Measurements from ENCODE around the gene DUSP8.
A peak's percentile ranks its signal among the peaks of the same experiment; 100 is the strongest.

DUSP8 gene

DNA sequence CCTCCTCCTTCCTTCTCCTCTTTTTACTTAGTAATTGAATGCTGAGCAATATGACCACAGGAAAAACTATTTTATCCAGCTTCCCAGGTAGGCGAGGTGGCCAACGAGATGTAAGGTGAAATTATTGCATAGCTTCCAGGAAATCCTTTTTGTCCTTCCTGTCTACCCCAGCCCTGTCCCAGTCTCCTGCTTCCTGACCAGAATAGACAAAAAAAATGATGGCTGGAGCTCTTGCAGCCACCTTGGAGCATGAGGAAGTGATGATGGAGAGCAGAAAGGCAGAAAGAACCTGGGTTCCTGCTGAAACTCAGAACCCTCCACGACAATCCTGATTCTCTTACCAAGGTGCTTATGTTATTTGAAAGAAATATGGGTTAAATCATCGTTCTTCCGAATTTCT lies 33.9 kb downstream of the DUSP8 start:
- H3K27ac Mint-ChIP-seq (ENCODE audit: low read depth) = no peak overlapping the region
- DNase-seq (ENCODE audit: low spot score in 2 of 2) (no peak), ATAC-seq (replicated peaks; ENCODE audit: extremely low read depth, poor library complexity, severe bottlenecking) (no peak)
- no peaks in the 10 kb centered on the region for H3K9me3 Mint-ChIP-seq
- H3K27me3 Mint-ChIP-seq = no peaks in the 10 kb centered on the region
- H3K4me3 Mint-ChIP-seq = no peak overlapping the region
- peaks cover 9% of the 10 kb centered on the region for H3K36me3 Mint-ChIP-seq (ENCODE audit: insufficient read depth)
- H3K4me1 Mint-ChIP-seq = peaks cover 22% of the 10 kb centered on the region

DNA sequence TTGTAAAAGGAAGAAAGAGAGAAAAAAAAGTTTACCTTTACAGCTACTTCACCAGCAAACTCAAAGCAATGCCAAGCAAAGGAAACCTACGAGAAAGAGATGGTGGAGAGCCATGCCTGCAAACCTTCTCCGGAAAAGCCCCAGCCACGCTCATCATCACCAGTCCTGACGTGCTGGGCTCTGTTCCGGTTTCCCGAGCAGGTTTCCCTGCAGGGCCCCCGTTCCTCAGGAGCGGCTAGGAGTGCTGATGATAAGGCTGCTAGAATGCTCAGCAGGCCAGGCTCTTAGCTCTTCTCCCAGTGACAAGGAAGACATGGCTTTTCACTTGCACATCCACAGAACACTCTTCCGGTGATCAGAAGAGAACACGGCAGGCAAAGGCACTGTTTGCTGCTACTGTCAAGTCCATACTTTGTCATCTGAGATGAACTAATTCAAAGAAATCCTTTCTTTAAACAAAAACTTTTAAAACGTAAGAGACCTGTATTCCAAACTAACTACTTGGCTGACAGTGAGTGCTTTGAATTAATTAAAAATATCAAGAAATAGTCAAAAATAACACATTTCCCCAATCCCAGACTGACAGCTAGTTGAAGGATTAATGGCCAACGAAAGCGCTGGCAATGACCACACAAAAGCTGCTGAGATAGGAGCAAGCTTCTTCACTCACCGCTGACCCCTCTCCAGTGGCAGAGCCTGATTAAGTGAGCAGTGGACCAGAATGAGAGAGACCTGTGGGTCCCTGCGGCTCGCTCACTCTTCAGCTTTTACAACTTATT lies 35.8 kb downstream of the DUSP8 start:
- Mint-ChIP-seq H3K9me3 (no peaks in the 10 kb centered on the region), H3K4me1 (peaks cover 31% of the 10 kb centered on the region), H3K4me3 (peak overlapping the region; percentile 7), H3K27me3 (no peaks in the 10 kb centered on the region), H3K36me3 (ENCODE audit: insufficient read depth) (peaks cover 16% of the 10 kb centered on the region), H3K27ac (ENCODE audit: low read depth) (peak overlapping the region; percentile 65)
- ATAC-seq (replicated peaks; ENCODE audit: extremely low read depth, poor library complexity, severe bottlenecking) (no peak), DNase-seq (ENCODE audit: low spot score in 2 of 2) (no peak)

DNA sequence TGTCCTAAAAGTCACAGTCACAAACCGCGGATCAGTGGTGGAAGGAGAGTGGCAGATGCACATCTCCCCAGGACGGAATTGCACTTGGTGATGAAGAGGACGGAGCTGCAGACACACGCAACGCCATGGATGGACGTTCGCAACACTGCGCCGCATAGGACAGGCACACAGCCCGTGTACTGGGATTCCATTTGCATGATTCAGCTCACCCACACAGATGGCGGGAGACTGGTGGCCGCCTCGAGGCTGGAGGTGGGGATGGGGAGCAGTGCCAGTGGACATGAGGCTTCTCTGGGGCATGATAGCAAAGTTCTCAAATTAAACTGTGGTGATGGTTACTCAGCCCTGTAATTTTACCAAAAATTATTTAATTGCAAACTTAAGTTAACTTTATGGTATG lies 37.4 kb downstream of the DUSP8 start:
- ATAC-seq (replicated peaks; ENCODE audit: extremely low read depth, poor library complexity, severe bottlenecking) (no peak), DNase-seq (ENCODE audit: low spot score in 2 of 2) (no peak)
- Mint-ChIP-seq H3K4me1 (peaks cover 32% of the 10 kb centered on the region), H3K27ac (ENCODE audit: low read depth) (no peak overlapping the region), H3K36me3 (ENCODE audit: insufficient read depth) (peaks cover 16% of the 10 kb centered on the region), H3K27me3 (no peaks in the 10 kb centered on the region), H3K4me3 (no peak overlapping the region), H3K9me3 (no peaks in the 10 kb centered on the region)

DNA sequence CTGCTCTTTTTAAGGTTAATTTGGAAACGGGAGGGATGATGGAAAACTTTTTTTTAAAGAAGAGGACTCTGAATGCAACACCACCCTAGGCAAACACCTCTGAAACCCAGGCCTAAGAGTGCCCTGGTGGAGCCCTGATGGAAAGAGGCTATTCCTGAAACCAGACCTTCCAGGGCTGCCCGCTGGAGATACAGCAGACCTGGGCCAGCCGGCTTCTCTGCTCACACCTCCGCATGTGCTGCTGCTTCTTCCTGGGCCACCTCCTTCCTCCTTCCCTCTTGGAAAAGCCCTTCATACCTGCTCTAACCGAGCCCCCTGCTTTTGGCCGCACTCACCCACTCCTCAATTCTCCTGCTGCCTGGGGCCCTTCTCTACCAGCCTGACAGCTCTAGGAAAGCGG lies 37.9 kb downstream of the DUSP8 start:
- no peak overlapping the region for H3K4me3 Mint-ChIP-seq
- H3K27ac Mint-ChIP-seq (ENCODE audit: low read depth) = no peak overlapping the region
- no peaks in the 10 kb centered on the region for H3K9me3 Mint-ChIP-seq
- H3K36me3 Mint-ChIP-seq (ENCODE audit: insufficient read depth) = peaks cover 16% of the 10 kb centered on the region
- DNase-seq (ENCODE audit: low spot score in 2 of 2) (no peak), ATAC-seq (replicated peaks; ENCODE audit: extremely low read depth, poor library complexity, severe bottlenecking) (no peak)
- H3K4me1 Mint-ChIP-seq = peaks cover 32% of the 10 kb centered on the region
- H3K27me3 Mint-ChIP-seq = no peaks in the 10 kb centered on the region

DNA sequence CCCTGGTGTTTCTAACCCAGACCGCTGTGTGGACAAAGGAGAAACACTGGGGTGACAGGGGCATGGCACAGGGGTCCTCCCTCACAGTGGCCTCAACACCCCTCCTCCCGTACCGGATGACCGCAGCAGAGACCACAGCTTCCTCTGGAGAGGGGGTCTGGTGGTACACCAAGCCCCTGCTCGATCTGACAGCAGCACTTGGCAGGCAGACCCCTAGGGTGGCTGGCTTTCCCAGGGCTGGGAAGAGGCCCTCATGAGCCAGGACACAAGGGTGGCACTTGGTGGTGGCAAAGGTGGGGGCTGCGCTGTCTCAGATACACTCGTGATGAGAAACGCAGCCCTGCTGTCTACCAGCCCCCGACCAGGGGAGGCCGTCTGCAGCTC lies 38.7 kb downstream of the DUSP8 start:
- no peak for DNase-seq (ENCODE audit: low spot score in 2 of 2)
- H3K4me1 Mint-ChIP-seq = peaks cover 32% of the 10 kb centered on the region
- H3K9me3 Mint-ChIP-seq = no peaks in the 10 kb centered on the region

DNA sequence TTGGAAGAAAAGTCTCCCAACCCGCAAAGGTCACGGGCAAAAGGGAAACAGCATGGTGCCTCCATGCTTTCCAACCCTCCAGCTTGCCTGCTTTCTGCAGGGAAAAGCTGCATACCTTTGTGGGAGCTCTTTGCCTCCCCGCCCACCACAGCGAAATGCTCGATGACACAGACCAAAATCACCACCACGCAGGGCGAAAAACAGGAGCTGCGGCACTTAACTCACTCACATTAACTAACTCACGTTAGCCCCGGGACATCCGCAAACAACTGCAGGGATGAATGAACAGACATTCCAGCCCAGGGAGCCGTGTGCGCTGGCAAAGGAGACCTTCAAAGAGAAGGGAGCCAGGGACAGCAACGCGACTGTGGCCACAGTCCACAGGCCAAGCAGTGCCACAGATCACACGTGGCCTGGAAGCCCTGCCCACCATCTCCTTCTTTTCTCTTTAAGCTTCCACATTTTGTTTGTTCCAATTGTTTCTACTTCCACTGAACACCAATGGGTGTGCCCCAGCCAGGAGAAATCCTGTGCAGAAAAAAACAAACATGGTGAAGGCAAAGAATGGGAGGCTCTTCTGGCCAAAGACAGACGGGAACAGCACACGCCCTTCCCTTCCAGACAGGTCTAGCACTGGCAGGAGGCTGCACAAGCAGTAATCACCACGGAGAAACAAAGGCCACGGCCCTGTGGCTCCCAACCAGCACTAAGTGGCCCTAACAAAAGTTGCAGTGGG lies 39.3 kb downstream of the DUSP8 start:
- H3K9me3 Mint-ChIP-seq = no peaks in the 10 kb centered on the region
- no peak overlapping the region for H3K4me3 Mint-ChIP-seq
- DNase-seq (ENCODE audit: low spot score in 2 of 2) = no peak
- peaks cover 16% of the 10 kb centered on the region for H3K36me3 Mint-ChIP-seq (ENCODE audit: insufficient read depth)
- no peak overlapping the region for H3K27ac Mint-ChIP-seq (ENCODE audit: low read depth)
- H3K4me1 Mint-ChIP-seq = peaks cover 32% of the 10 kb centered on the region
- ATAC-seq (replicated peaks; ENCODE audit: extremely low read depth, poor library complexity, severe bottlenecking) = no peak
- H3K27me3 Mint-ChIP-seq = no peaks in the 10 kb centered on the region

More for the DNA sequence above, 38.7 kb downstream of the DUSP8 start:
- no peak for ATAC-seq (replicated peaks; ENCODE audit: extremely low read depth, poor library complexity, severe bottlenecking)
- Mint-ChIP-seq H3K27me3 (no peaks in the 10 kb centered on the region), H3K27ac (ENCODE audit: low read depth) (no peak overlapping the region), H3K4me3 (no peak overlapping the region), H3K36me3 (ENCODE audit: insufficient read depth) (peaks cover 16% of the 10 kb centered on the region)

DNA sequence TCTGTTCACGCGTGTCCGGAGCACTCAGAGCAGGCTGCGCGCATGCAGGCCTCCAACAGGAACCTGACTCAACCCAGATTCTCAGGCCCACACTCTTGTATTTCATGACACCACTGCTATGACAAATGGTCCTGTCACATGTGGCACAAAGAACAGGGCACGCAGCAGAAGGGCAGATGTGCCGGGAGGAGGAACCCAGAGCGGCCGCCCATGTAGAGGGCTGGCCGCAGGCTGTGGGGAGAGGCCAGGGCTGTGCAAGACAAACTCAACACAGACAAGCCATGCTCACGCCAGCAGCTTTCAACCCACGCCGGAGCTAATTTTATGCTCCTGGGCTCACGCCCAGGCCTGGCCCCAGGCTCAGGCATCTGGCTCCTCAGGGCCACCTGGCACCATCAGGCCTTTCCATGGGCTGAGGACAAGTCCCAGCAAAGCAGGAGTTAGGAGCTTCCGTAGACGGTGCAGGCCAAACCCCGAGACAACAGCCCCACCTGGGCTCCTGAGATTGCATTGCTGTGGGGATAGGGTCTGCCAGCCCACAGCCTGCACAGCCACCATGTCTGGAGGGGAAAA lies 40.0 kb downstream of the DUSP8 start:
- H3K36me3 Mint-ChIP-seq (ENCODE audit: insufficient read depth) = peaks cover 16% of the 10 kb centered on the region
- no peaks in the 10 kb centered on the region for H3K27me3 Mint-ChIP-seq
- no peak for DNase-seq (ENCODE audit: low spot score in 2 of 2)
- peaks cover 35% of the 10 kb centered on the region for H3K4me1 Mint-ChIP-seq
- H3K27ac Mint-ChIP-seq (ENCODE audit: low read depth) = no peak overlapping the region
- no peaks in the 10 kb centered on the region for H3K9me3 Mint-ChIP-seq
- no peak overlapping the region for H3K4me3 Mint-ChIP-seq
- no peak for ATAC-seq (replicated peaks; ENCODE audit: extremely low read depth, poor library complexity, severe bottlenecking)

DNA sequence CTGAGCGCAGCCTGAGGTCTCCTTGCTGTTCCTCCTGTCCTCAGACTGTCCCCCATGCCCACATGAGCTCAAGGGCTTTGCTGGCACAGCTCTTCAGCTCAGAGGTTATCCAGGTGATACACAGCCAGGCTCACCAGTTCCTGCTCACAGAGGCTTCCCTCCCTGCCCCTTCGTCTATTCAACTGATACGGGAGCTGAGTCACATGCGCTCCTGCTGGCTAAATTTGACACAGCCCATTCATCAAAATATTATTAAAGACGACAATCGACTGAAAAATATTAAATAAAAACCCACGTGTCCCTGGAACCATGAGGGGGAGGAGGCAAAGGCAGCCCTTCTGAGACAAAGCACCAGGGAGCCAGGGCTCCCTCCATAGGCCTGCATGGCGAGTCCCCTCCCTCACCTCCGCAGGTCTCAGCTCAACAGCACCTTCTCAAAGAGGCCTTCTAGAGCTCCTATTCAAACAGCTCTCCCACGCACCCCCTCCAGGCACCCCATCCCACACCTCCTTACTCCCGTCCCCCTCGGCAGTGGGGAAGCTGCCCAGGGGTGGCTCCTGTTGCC lies 40.5 kb downstream of the DUSP8 start:
- H3K4me1 Mint-ChIP-seq = peaks cover 40% of the 10 kb centered on the region
- H3K36me3 Mint-ChIP-seq (ENCODE audit: insufficient read depth) = peaks cover 19% of the 10 kb centered on the region
- no peak for DNase-seq (ENCODE audit: low spot score in 2 of 2)

DNA sequence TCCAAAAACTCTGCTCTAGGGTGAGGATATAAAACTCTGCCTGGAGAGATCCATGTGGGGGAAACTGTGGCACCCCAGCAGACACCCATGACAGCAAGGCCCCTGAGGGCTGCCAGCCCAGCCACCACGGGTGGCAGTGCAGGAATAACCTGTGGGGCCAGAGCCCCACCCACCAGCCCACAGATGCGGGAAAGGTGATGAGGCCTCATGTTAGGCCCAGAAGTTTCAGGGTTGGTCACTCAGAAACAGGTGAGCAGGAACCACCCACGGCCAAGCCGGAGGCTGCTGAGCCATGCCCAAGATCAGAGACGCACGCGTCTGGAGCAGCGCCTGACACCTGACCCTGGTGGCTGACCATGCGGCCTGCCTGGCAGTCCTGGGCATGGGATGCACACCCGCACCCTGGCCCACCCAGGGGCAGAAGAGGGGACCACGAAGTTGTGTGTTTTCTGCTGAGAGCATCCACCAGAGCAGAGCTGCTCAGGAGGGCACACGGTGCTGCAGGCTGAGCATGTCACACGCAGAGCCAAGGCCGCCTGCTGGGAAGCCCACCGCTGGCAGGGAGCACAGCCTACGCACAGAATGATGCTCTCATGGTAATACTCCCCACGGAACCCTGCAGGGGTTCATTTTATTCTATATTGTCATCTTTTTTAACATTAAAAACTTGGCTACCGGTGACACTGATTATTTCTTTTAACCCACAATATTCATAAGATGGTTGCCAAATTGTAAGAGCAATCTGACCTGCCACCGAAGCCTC lies 41.2 kb downstream of the DUSP8 start:
- ATAC-seq (replicated peaks; ENCODE audit: extremely low read depth, poor library complexity, severe bottlenecking) = no peak
- Mint-ChIP-seq H3K4me1 (peaks cover 41% of the 10 kb centered on the region), H3K9me3 (no peaks in the 10 kb centered on the region), H3K36me3 (ENCODE audit: insufficient read depth) (peaks cover 16% of the 10 kb centered on the region), H3K27ac (ENCODE audit: low read depth) (peak overlapping the region; percentile 69), H3K4me3 (no peak overlapping the region), H3K27me3 (no peaks in the 10 kb centered on the region)
- no peak for DNase-seq (ENCODE audit: low spot score in 2 of 2)

More for the DNA sequence above, 40.5 kb downstream of the DUSP8 start:
- ATAC-seq (replicated peaks; ENCODE audit: extremely low read depth, poor library complexity, severe bottlenecking) = no peak
- Mint-ChIP-seq H3K27ac (ENCODE audit: low read depth) (peak overlapping the region; percentile 69), H3K9me3 (no peaks in the 10 kb centered on the region), H3K27me3 (no peaks in the 10 kb centered on the region), H3K4me3 (no peak overlapping the region)

DNA sequence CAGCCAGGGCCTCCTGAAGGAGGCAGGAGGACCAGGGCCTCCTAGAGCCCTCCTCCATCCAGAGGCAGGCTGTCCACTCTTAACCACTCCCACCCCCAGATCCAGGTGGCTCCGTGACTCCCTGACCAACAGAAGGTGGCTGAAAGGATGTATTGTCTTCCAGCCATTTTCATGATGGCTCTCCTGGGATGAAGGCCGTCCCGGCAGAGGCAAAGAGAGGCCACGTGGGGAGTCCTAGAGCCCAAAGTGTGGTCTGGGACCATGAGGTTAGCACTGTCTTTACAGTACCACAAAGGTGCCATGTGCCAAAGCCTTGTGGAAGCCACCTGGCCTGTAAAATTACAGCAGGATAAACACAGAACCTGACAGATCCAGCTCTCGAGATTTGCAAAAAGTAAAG lies 42.3 kb downstream of the DUSP8 start:
- ATAC-seq (replicated peaks; ENCODE audit: extremely low read depth, poor library complexity, severe bottlenecking) (no peak), DNase-seq (ENCODE audit: low spot score in 2 of 2) (no peak)
- peaks cover 31% of the 10 kb centered on the region for H3K4me1 Mint-ChIP-seq
- H3K9me3 Mint-ChIP-seq = no peaks in the 10 kb centered on the region
- no peaks in the 10 kb centered on the region for H3K27me3 Mint-ChIP-seq
- peaks cover 13% of the 10 kb centered on the region for H3K36me3 Mint-ChIP-seq (ENCODE audit: insufficient read depth)
- no peak overlapping the region for H3K4me3 Mint-ChIP-seq
- no peak overlapping the region for H3K27ac Mint-ChIP-seq (ENCODE audit: low read depth)

DNA sequence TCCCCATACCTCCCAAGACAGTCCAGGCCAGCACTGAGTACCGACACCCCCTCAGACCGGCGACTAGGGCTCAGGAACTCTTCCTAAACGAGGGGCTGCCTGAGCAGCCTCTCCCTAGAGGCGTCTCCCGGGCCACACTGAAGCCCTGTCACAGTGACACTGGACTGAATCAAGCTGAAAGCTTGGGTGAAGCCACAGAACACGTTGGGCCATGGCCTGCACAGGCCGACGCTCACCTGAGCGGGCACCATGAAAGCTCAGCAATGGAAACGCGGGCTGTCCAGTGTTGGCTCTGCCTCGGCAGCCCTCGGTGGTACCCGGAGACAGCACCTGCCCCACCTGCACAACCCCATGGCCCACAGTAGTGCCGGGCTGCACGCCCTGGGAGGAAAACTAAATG lies 42.8 kb downstream of the DUSP8 start:
- no peaks in the 10 kb centered on the region for H3K9me3 Mint-ChIP-seq
- peaks cover 13% of the 10 kb centered on the region for H3K36me3 Mint-ChIP-seq (ENCODE audit: insufficient read depth)
- ATAC-seq (replicated peaks; ENCODE audit: extremely low read depth, poor library complexity, severe bottlenecking) = no peak
- H3K4me1 Mint-ChIP-seq = peaks cover 26% of the 10 kb centered on the region
- DNase-seq (ENCODE audit: low spot score in 2 of 2) = no peak
- no peaks in the 10 kb centered on the region for H3K27me3 Mint-ChIP-seq
- peak overlapping the region; percentile 16 for H3K27ac Mint-ChIP-seq (ENCODE audit: low read depth)
- no peak overlapping the region for H3K4me3 Mint-ChIP-seq

DNA sequence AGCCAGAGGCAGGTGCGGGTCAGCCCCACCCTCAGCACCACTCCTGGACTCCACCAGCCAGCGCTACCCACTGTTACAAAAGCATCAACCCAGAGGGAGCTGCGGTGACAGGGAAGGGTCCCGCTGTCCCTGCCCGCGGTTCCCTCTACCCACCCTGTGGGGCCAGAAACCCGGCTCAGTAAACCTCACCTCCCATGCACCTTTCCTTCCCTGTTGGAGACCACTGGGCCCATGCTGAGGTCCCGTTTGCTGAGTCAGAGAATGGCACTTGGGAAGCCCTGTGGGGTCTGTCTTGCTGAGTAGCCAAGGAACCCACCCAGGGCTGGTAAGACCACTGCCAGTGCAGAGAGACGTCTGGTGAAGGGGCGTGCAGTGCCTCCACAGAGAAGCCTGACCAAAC lies 43.4 kb downstream of the DUSP8 start:
- Mint-ChIP-seq H3K9me3 (no peaks in the 10 kb centered on the region), H3K4me1 (peaks cover 28% of the 10 kb centered on the region), H3K27ac (ENCODE audit: low read depth) (no peak overlapping the region), H3K4me3 (no peak overlapping the region), H3K36me3 (ENCODE audit: insufficient read depth) (peaks cover 14% of the 10 kb centered on the region), H3K27me3 (no peaks in the 10 kb centered on the region)
- no peak for DNase-seq (ENCODE audit: low spot score in 2 of 2)
- no peak for ATAC-seq (replicated peaks; ENCODE audit: extremely low read depth, poor library complexity, severe bottlenecking)

All from central memory CD8-positive, alpha-beta T cell (primary cell).